Loucy (cell line): ENCODE results near the gene RGS5.

Source experiments
- CTCF ChIP-seq: fragments of 200-600 bp; sonication (generic); conservative IDR thresholded peaks from 2 replicates; pipeline ENCODE4 v1.5.1; 2014; ENCODE audit warnings: mild to moderate bottlenecking, antibody characterized with exemption, low read length
- EZH2phosphoT487 ChIP-seq: fragments of 200-600 bp; IDR thresholded peaks from 2 replicates; pipeline ENCODE4 v1.6.1; 2018; ENCODE audit warnings: antibody characterized with exemption, mild to moderate bottlenecking, moderate library complexity, borderline replicate concordance

GRCh38 chr1:163166886-163167555, 35.7 kb downstream of the RGS5 start:
- no peak for TF ChIP-seq CTCF
- no peak for TF ChIP-seq EZH2phosphoT487
